Measurements from ENCODE around the gene HAAO.

DNA sequence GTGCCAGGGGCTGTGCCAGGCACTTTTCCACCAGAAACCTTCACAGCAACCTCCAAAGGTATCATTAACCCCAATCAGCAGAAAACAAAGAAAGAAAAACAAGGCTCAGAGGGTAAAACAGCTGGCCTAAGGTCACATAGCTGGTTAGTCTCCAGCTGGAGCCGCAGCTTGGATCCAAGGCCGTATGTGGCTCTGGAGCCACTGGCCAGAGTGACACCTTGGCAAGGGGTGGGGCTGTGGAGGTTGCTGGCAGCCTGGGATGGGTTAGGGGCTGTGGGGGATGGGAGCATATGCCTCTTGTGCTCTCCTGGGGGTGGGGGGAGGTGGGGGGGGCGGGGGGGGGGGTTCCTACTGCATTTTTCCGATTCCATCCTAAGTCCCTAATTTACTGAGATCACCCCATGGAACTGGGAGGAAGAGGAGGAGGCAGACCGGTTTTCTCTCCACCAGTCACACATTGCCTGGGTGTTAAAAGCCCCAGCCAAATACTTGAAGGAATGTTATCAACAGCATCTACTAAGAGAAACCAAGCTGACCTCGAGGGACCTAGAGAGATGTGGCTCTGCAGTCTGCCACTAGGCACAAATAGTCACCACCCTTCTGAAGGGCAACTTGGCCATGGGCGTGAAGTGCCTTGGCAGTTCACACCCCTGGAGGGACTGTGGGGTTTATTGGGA, 8.0 kb downstream of the HAAO start:
- TF ChIP-seq, protein P1, sequence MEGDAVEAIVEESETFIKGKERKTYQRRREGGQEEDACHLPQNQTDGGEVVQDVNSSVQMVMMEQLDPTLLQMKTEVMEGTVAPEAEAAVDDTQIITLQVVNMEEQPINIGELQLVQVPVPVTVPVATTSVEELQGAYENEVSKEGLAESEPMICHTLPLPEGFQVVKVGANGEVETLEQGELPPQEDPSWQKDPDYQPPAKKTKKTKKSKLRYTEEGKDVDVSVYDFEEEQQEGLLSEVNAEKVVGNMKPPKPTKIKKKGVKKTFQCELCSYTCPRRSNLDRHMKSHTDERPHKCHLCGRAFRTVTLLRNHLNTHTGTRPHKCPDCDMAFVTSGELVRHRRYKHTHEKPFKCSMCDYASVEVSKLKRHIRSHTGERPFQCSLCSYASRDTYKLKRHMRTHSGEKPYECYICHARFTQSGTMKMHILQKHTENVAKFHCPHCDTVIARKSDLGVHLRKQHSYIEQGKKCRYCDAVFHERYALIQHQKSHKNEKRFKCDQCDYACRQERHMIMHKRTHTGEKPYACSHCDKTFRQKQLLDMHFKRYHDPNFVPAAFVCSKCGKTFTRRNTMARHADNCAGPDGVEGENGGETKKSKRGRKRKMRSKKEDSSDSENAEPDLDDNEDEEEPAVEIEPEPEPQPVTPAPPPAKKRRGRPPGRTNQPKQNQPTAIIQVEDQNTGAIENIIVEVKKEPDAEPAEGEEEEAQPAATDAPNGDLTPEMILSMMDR (conservative IDR thresholded peaks at IDR 0.05; ENCODE audit: low read depth, low read length): no peak
- TF ChIP-seq EZH2phosphoT487 (IDR thresholded peaks at IDR 0.05; ENCODE audit: borderline replicate concordance, low read length) (no peak), EZH2 (IDR thresholded peaks at IDR 0.05; ENCODE audit: low read length, unreplicated experiment) (no peak)
